ENCODE data around the gene FIGN. TPM values are rescaled to one million over a fixed set of nuclear protein-coding genes. Genes with fewer than 3 reads are reported as not detected.

FIGN gene
- total RNA-seq, 4 donors from 2014 or later: 0.42 to 3.1 (median 1.3) TPM

DNA sequence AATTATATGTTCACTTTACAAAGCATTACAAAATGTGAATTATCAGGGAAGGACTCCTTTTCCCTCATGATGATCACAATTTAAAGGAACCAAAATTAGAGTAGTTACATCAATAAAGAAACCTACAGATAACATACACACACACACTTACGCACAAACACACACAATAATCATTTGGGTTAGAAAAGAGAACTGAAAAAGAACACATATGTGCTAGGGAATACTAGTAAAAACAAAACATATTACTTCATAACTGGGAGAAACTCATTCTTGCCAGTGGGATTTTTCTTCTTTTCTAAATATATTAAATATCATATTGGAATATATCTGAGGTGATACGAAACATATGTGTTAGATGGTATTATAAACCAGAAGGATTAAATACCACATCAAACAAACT, 42.3 kb downstream of the FIGN start:
- H3K27ac ChIP-seq: peak overlapping the region in 1 of 4 donors; percentile 27
- no peaks in the 10 kb centered on the region for H3K9me3 ChIP-seq
- in situ Hi-C loops (cut with MboI; ENCODE audit: low sequenced_read_pairs in 4 of 4) (no loop called here), intact Hi-C loops (cut with DNase I; ENCODE audit: low total_unique reads) (no loop called here)
- TF ChIP-seq POLR2A (IDR thresholded peaks at IDR 0.05): no peak
- no peak overlapping the region for H3K4me3 ChIP-seq
- no peaks in the 10 kb centered on the region for H3K27me3 ChIP-seq
- ATAC-seq (no peak), DNase-seq (no peak)
- peaks cover 0 to 3% of the 10 kb centered on the region in 2 donors for H3K4me1 ChIP-seq
- H3K36me3 ChIP-seq: no peaks in the 10 kb centered on the region

DNA sequence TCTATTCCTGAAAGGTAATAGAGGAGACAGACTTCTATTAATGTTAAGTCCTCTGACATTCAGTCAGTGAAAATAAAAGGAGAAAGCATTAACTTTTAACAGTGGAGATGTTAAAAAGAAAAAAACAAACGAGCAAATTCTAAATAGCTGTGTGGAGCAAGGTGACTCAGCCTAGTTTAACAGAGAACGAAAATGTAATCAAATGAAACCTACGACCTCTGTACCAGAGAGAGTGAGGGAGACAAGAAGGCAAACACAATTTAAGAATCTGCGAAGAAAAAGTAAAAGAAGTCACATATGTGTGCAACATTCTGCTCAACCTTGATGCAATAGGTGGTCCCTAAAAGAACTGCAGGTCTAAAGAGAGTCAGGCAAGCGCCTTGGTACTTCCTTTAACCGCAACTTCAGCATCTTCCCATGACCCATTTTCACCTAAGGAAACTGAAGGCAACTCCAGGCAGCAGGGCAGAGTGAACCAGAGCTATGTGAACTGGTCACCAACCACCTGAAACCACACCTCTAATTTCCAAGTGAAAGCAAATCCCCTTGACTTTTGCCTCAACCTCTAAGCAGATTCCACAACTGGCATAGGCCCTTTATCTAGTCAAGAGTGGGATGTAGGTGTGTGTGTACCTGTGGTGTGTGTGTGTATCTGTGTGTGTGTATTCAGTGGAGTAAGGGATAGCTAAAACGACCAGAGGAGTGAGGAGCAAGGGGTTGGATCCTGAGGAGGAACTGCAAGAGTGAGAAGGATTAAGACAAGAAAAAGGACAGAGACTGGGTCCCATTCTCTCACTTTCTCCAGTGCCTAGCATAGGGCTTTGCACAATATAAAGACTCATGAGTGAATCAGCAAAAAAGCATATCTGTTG, 43.0 kb downstream of the FIGN start:
- no peak for ATAC-seq
- no peaks in the 10 kb centered on the region for H3K36me3 ChIP-seq
- H3K27ac ChIP-seq: peak overlapping the region in 2 of 4 donors; percentile 27 to 35
- intact Hi-C loops (cut with DNase I; ENCODE audit: low total_unique reads) (no loop called here), in situ Hi-C loops (cut with MboI; ENCODE audit: low sequenced_read_pairs in 4 of 4) (no loop called here)
- peaks cover 0 to 3% of the 10 kb centered on the region in 2 donors for H3K4me1 ChIP-seq
- H3K27me3 ChIP-seq: no peaks in the 10 kb centered on the region
- TF ChIP-seq POLR2A (IDR thresholded peaks at IDR 0.05): no peak
- TF ChIP-seq, protein P1, sequence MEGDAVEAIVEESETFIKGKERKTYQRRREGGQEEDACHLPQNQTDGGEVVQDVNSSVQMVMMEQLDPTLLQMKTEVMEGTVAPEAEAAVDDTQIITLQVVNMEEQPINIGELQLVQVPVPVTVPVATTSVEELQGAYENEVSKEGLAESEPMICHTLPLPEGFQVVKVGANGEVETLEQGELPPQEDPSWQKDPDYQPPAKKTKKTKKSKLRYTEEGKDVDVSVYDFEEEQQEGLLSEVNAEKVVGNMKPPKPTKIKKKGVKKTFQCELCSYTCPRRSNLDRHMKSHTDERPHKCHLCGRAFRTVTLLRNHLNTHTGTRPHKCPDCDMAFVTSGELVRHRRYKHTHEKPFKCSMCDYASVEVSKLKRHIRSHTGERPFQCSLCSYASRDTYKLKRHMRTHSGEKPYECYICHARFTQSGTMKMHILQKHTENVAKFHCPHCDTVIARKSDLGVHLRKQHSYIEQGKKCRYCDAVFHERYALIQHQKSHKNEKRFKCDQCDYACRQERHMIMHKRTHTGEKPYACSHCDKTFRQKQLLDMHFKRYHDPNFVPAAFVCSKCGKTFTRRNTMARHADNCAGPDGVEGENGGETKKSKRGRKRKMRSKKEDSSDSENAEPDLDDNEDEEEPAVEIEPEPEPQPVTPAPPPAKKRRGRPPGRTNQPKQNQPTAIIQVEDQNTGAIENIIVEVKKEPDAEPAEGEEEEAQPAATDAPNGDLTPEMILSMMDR (IDR thresholded peaks at IDR 0.05 in 4 of 5, conservative IDR thresholded peaks at IDR 0.05 in 1 of 5): no peak
- H3K4me3 ChIP-seq: no peak overlapping the region
- no peak for DNase-seq
- H3K9me3 ChIP-seq: no peaks in the 10 kb centered on the region

DNA sequence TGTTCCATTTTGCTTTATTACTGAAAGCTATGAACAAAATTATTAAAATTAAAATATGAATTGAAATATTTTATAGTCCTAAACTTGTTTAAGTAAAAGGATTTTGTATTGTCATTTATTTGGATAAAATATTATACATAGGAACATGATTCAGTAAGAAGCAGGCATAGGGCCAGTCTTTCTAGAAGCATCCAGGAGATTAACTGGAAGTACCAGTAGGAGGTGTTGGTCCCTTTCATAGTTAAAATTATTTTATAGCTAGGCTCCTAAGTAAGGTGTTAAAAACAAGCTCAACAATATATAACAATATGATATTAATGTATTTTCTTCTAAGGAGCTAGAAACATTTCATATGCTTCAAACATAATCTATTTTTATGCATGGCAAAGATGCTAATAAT, 43.7 kb downstream of the FIGN start:
- DNase-seq (no peak), ATAC-seq (no peak)
- in situ Hi-C loops (cut with MboI; ENCODE audit: low sequenced_read_pairs in 4 of 4) (no loop called here), intact Hi-C loops (cut with DNase I; ENCODE audit: low total_unique reads) (no loop called here)
- Histone ChIP-seq H3K27me3 (no peaks in the 10 kb centered on the region), H3K36me3 (no peaks in the 10 kb centered on the region), H3K27ac (peak overlapping the region in 3 of 4 donors; percentile 19 to 35 (median 27)), H3K4me3 (no peak overlapping the region), H3K4me1 (peaks cover 0 to 3% of the 10 kb centered on the region in 2 donors), H3K9me3 (no peaks in the 10 kb centered on the region)
- TF ChIP-seq POLR2A (IDR thresholded peaks at IDR 0.05): no peak
- TF ChIP-seq, protein P1 (IDR thresholded peaks at IDR 0.05 in 4 of 5, conservative IDR thresholded peaks at IDR 0.05 in 1 of 5): no peak

DNA sequence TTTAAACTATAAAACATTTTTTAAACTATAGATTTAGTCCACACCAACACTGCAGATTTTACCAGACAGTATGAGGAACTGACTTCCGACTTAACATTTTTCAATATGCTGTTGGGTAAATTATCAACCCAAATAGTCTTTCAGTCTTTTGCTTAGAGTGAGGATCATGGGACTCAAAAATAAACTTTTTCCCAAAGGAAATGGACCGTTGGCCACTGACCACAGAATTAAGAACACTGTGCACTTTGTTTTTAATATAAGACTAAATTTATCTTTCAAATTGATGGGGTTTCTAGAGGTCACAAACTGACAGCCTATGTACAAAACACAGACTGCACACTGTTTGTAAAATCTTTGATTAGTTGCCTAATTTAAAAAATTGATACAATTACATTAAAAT, 44.9 kb downstream of the FIGN start:
- H3K9me3 ChIP-seq: no peaks in the 10 kb centered on the region
- no peak for DNase-seq
- H3K4me1 ChIP-seq: peaks cover 0 to 3% of the 10 kb centered on the region in 2 donors
- ATAC-seq: peak; percentile 35 to 53
- in situ Hi-C loops (cut with MboI; ENCODE audit: low sequenced_read_pairs in 4 of 4): no loop called here
- TF ChIP-seq, protein P1 (IDR thresholded peaks at IDR 0.05 in 4 of 5, conservative IDR thresholded peaks at IDR 0.05 in 1 of 5): no peak
- no peak for TF ChIP-seq POLR2A (IDR thresholded peaks at IDR 0.05)
- H3K36me3 ChIP-seq: no peaks in the 10 kb centered on the region
- intact Hi-C loops (cut with DNase I; ENCODE audit: low total_unique reads): no loop called here
- peak overlapping the region in 3 of 4 donors; percentile 19 to 56 (median 35) for H3K27ac ChIP-seq
- H3K27me3 ChIP-seq: no peaks in the 10 kb centered on the region
- H3K4me3 ChIP-seq: no peak overlapping the region

DNA sequence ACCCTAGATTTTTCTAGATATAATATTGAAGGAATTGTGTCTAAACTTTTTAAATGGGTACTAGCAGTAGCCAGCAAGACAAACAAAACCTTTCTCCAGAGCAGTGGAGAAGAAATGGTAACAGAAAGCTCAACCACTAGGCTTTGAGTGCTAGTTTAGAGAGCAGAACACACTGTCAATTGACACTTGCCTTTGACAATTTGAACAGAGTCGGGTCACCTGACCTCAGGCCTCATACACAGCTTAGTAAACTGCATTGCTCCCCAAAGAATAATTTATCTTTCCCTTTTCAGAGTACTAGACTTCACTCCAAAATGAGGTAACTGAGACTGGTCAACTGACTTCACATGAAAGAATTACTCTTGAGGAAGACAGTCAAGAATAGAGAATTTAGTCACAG, 48.6 kb downstream of the FIGN start:
- Histone ChIP-seq H3K27me3 (no peaks in the 10 kb centered on the region), H3K9me3 (no peaks in the 10 kb centered on the region), H3K4me1 (peaks cover 0 to 3% of the 10 kb centered on the region in 2 donors), H3K4me3 (no peak overlapping the region), H3K36me3 (no peaks in the 10 kb centered on the region), H3K27ac (no peak overlapping the region)
- no peak for TF ChIP-seq POLR2A (IDR thresholded peaks at IDR 0.05)
- TF ChIP-seq, protein P1 (IDR thresholded peaks at IDR 0.05 in 4 of 5, conservative IDR thresholded peaks at IDR 0.05 in 1 of 5): no peak
- DNase-seq: no peak
- peak in 1 of 2 donors; percentile 27 for ATAC-seq
- intact Hi-C loops (cut with DNase I; ENCODE audit: low total_unique reads): no loop called here
- in situ Hi-C loops (cut with MboI; ENCODE audit: low sequenced_read_pairs in 4 of 4): no loop called here

Data from gastrocnemius medialis (tissue), 4 donors.